Heart left ventricle (tissue), 16 donors: ENCODE data around the gene YIF1A. TPM values are rescaled to one million over a fixed set of nuclear protein-coding genes. Genes with fewer than 3 reads are reported as not detected.
"Not testable (repeated sequence)": the region's sequence is repeated elsewhere in the genome, so short reads cannot be mapped to it uniquely, and the experiment has no call there.

ENCODE experiments used
- ATAC-seq, 4 donors: fragments of 200-7000 bp; cut with Tn5 transposase; one replicate each; pipeline ENCODE4 v1.9.1; 2020 to 2022; ENCODE audit warnings: moderate library complexity in 4 of 4, mild to moderate bottlenecking in 3 of 4, moderate number of reproducible peaks in 1 of 4
- DNase-seq, 5 donors: peaks; one replicate each; pipeline ENCODE4 v3.0.0-alpha.2; 2020
- H3K27ac ChIP-seq, 12 donors: fragments of 200-600 bp; sonication (generic) in 4 of 12; one replicate each; pipeline versions ENCODE4 v1.5.0 to v1.8.0; 2016 to 2022; ENCODE audit warnings: mild to moderate bottlenecking in 2 of 12
- H3K27me3 ChIP-seq, 9 donors: fragments of 200-600 bp; sonication (generic) in 2 of 9; one replicate each; pipeline versions ENCODE4 v1.5.1 to v1.8.0; 2016 to 2022; ENCODE audit warnings: mild to moderate bottlenecking in 3 of 9
- H3K36me3 ChIP-seq, 9 donors: fragments of 200-600 bp; sonication (generic) in 2 of 9; one replicate each; pipeline versions ENCODE4 v1.5.0 to v1.8.0; 2018 to 2022; ENCODE audit warnings: mild to moderate bottlenecking in 2 of 9
- H3K4me1 ChIP-seq, 12 donors: fragments of 200-600 bp; sonication (generic) in 4 of 12; one replicate each; pipeline versions ENCODE4 v1.5.0 to v1.8.0; 2016 to 2022; ENCODE audit warnings: mild to moderate bottlenecking in 3 of 12
- H3K4me3 ChIP-seq, 12 donors: fragments of 200-600 bp; sonication (generic) in 4 of 12; one replicate each; pipeline versions ENCODE4 v1.5.0 to v1.8.0; 2017 to 2022; ENCODE audit warnings: mild to moderate bottlenecking in 9 of 12, moderate library complexity in 4 of 12
- H3K9me3 ChIP-seq, 12 donors: fragments of 200-600 bp; sonication (generic) in 4 of 12; one replicate each; pipeline versions ENCODE4 v1.5.0 to v1.8.0; 2016 to 2022; ENCODE audit warnings: mild to moderate bottlenecking in 1 of 12
- POLR2A ChIP-seq, 2 donors: fragments of 450-650 bp; IDR thresholded peaks; one replicate each; pipeline ENCODE4 v1.6.1; 2017; ENCODE audit warnings: antibody characterized with exemption in 2 of 2, mild to moderate bottlenecking in 2 of 2, moderate library complexity in 2 of 2
- WGBS, 4 donors: extraction: QIAGEN DNeasy Blood & Tissue Kit in 2 of 4; methylation state at CpG; one replicate each; pipeline versions ENCODE4 v1.1.5 to v1.1.7; 2013 to 2018; 5-methylcytosine and 5-hydroxymethylcytosine counted together
- intact Hi-C, 10 donors: fragments of 100-400 bp; cut with DNase I; formaldehyde crosslinking; loops; one replicate each; pipeline versions ENCODE4 v1.11.1 to v1.14.2; 2022
- polyA plus RNA-seq, 2 donors: library from polyadenylated mRNA; stranded (reverse); fragments of 200-250 nt; gene quantifications; one replicate each; pipeline ENCODE4 v1.2.3, GENCODE V29; 2013
- total RNA-seq, 9 donors: library from RNA; depleted of rRNA in 2 of 9; stranded (reverse); fragments of >200 nt in 2 of 9; fragmentation: NEBNext Ultra II Directional in 3 of 9; extraction: Animal tissue kit (Norgen Biotek cat#: 25700) in 3 of 9; gene quantifications; one replicate each; pipeline versions ENCODE4 v1.1.0 to v1.2.4, GENCODE V29; 2016 to 2023
- TF ChIP-seq, protein P1 (sequence below), 12 donors: fragments of 200-600 bp; sonication (generic) in 4 of 12; IDR thresholded peaks; one replicate each; pipeline versions ENCODE4 v1.5.0 to v1.8.0; 2018 to 2022; ENCODE audit warnings: antibody characterized with exemption in 12 of 12, mild to moderate bottlenecking in 5 of 12
- donor health status: ischemic (EF 13 %, LVEDD 7.1; RV severe dilation, severe dysfunction).
- donor health status: healthy with polysubstance abuse.
- donor health status: DM: no; HTN: yes; CAD: no.
- donor health status: DM: no; HTN: no; CAD: no.
- donor health status: ischemic (EF 25% LVEDD 6.9; RV normal size, moderate dysfunction).
- donor health status: ischemic (EF 25% LVEDD 5.7; RV mildly dilated, moderate dysfunction).
- donor health status: healthy.
- donor health status: DM: yes; HTN: yes; CAD: no.
- donor health status: ischemic (EF 35%, LVEDD 5.7; RV mildly dilated, moderate dysfunction).
- donor health status: nonischemic (EF 11% LVEDD 7.7; RV severe dilation, severe dysfunction).
- donor health status: DM: yes; HTN: yes; CAD: no.
- donor health status: PGD.
- donor health status: ischemic (EF 29% LVEDD 5.4; RV normal size, mild dysfunction).
- donor health status: nonischemic (EF 23%, LVEDD 6.1; RV moderate dilation, normal function).

The YIF1A gene
- total and polyA plus RNA-seq, 11 donors: 41.6 to 136 (median 65.3) TPM

DNA sequence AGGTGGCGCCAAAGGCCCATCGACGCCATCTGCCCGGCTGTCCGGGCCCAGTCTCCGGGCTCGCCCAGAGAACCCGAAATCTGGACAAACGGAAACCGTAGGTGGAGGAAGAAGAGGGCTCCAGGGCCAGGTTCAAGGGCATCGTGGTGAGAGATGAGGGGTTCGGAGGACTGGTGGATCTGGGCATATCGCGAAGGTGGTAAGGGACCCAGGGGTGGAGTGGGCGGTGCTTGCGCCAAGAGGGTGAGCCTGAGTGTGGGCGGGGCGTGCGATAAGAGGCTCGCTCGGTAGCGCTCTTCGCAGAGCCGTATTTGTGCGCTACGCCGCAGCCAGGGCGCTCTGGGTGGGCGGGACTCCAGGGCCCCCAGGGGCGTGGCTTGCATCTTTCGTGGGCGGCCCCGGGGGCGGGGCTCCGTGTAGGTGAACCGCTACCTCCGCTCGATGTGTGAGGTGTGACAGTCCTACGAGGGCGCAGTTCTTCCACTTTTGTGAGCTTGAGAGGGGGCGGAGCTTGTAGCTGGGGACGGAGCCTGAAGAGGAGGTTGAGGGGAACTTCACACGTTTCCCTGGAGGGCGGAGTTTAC, 23.1 kb upstream of the YIF1A start:
- peak overlapping the region; percentile 53 to 94 (median 84) for H3K27ac ChIP-seq
- TF ChIP-seq POLR2A (IDR thresholded peaks at IDR 0.05): peak in 1 of 2 donors; percentile 42
- TF ChIP-seq, protein P1, sequence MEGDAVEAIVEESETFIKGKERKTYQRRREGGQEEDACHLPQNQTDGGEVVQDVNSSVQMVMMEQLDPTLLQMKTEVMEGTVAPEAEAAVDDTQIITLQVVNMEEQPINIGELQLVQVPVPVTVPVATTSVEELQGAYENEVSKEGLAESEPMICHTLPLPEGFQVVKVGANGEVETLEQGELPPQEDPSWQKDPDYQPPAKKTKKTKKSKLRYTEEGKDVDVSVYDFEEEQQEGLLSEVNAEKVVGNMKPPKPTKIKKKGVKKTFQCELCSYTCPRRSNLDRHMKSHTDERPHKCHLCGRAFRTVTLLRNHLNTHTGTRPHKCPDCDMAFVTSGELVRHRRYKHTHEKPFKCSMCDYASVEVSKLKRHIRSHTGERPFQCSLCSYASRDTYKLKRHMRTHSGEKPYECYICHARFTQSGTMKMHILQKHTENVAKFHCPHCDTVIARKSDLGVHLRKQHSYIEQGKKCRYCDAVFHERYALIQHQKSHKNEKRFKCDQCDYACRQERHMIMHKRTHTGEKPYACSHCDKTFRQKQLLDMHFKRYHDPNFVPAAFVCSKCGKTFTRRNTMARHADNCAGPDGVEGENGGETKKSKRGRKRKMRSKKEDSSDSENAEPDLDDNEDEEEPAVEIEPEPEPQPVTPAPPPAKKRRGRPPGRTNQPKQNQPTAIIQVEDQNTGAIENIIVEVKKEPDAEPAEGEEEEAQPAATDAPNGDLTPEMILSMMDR (IDR thresholded peaks at IDR 0.05): peak in 11 of 12 donors; percentile 9 to 98 (median 87)
- H3K4me1 ChIP-seq: peaks cover 0 to 37% (median 18%) of the 10 kb centered on the region in 12 donors
- intact Hi-C loops: loop anchor here in 9 of 10 donors (1.0 to 5.0 kb wide), 7 partner anchors 15 to 365 kb away; partner anchors contain the start of genes B4GAT1 (in 3 of the 9), BRMS1 (in 3 of the 9) and RBM4B (in 1 of the 9)
- peak overlapping the region; percentile 18 to 66 (median 62) for H3K4me3 ChIP-seq
- 0 to 2% (median 0%) methylated on average over 29 to 44 of the region's 44 CpGs for WGBS, 4 donors
- peak; percentile 92 to 96 (median 93) for DNase-seq
- H3K36me3 ChIP-seq: no peaks in the 10 kb centered on the region
- no peaks in the 10 kb centered on the region for H3K9me3 ChIP-seq
- no peaks in the 10 kb centered on the region for H3K27me3 ChIP-seq
- ATAC-seq: peak; percentile 80 to 87 (median 82)

DNA sequence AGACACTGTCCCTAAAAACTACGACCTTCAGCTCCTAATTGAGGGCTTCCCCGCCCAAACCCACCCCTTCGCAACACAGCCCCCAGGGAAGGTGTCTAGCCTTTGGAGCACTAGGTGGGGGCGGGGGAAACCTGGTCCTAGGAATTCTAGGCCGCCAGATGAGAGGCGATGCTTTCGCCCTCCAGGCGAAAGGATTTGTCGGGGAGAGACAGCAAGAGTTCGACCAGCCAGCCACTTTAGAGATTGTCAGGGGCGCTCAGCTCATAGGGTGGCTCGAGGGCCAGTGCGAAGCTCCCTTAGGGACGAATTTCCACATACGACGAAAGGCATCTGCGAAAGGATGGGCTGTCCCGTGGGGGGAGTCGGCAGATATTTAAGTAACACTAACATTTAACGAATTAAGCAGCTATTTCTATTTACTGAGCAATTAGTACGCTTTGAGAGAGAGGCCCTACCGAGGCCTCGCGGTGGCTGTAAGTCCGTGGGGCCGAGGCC, 22.6 kb upstream of the YIF1A start:
- H3K4me3 ChIP-seq: peak overlapping the region in 11 of 12 donors; percentile 18 to 66 (median 62)
- no peaks in the 10 kb centered on the region for H3K27me3 ChIP-seq
- 23 to 24% (median 23%) methylated on average over 24 to 26 of the region's 26 CpGs for WGBS, 4 donors
- no peak for ATAC-seq
- peak in 1 of 5 donors; percentile 36 for DNase-seq
- H3K27ac ChIP-seq: peak overlapping the region; percentile 25 to 94 (median 84)
- no peaks in the 10 kb centered on the region for H3K36me3 ChIP-seq
- peaks cover 0 to 31% (median 14%) of the 10 kb centered on the region in 12 donors for H3K4me1 ChIP-seq
- TF ChIP-seq POLR2A (IDR thresholded peaks at IDR 0.05): no peak
- TF ChIP-seq, protein P1 (IDR thresholded peaks at IDR 0.05): peak in 5 of 12 donors; percentile 87 to 99 (median 90)
- intact Hi-C loops: loop anchor here in 9 of 10 donors (1.0 to 5.0 kb wide), 5 partner anchors 17 to 366 kb away; partner anchors contain the start of genes B4GAT1 (in 3 of the 9), BRMS1 (in 3 of the 9) and RBM4B (in 1 of the 9)
- H3K9me3 ChIP-seq: no peaks in the 10 kb centered on the region

DNA sequence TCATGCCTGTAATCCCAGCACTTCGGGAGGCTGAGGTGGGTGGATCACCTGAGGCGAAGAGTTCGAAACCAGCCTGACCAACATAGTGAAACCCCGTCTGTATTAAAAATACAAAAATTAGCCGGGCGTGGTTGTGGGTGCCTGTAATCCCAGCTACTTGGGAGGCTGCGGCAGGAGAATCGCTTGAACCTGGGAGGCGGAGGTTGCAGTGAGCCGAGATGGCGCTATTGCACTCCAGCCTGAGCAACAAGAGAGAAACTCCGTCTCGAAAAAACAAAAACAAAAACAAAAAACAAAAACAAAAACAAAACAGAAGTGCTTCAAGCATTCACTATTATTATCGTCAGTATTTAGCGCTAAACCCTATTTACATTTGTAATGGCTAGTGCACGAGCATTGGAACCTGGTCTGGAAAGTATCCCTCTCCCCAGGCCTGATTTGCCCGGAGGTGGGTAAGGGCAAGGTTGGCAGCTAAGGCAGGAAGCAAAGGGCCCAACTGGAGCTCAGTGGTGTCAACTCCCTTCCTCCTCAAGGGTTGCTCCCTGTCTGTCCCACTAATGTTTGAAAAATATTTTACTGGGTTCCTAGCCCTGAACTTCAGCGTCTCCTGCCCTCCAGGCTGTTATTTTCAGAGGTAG, 22.0 kb upstream of the YIF1A start:
- intact Hi-C loops: loop anchor here in 9 of 10 donors (1.0 to 5.0 kb wide), 5 partner anchors 18 to 366 kb away; partner anchors contain the start of genes B4GAT1 (in 3 of the 9), BRMS1 (in 3 of the 9) and RBM4B (in 1 of the 9)
- not testable (repeated sequence) for DNase-seq, H3K4me3 ChIP-seq, H3K9me3 ChIP-seq, H3K27me3 ChIP-seq, H3K36me3 ChIP-seq, ATAC-seq
- H3K4me1 ChIP-seq: peaks cover 0 to 26% (median 9%) of the 10 kb centered on the region in 12 donors
- WGBS, 4 donors: 82 to 85% (median 83%) methylated on average over 18 of the region's 18 CpGs
- peak overlapping the region in 1 of 12 donors; percentile 94 for H3K27ac ChIP-seq

DNA sequence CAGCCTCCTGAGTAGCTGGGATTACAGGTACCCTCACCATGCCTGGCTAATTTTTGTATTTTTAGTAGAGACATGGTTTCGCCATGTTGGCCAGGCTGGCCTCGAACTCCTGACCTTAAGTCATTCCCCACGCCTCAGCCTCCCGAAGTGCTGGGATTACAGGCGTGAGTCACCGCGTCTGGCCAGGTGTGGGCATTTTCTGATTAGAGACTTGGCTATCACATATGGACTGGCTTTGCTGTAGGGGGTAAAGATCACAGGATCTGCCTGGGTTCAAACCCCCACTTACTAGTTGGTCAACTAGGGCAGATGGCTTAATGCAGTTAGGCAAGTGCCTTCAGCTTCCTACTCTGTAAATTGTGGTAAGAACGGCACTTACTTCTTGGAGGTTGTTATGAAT, 21.4 kb upstream of the YIF1A start:
- intact Hi-C loops: loop anchor here in 8 of 10 donors (2.0 to 5.0 kb wide), 4 partner anchors 18 to 367 kb away; partner anchors contain the start of genes B4GAT1 (in 3 of the 8), BRMS1 (in 3 of the 8) and RBM4B (in 1 of the 8)

More for the DNA sequence above, 21.4 kb upstream of the YIF1A start:
- Histone ChIP-seq H3K9me3 (no peaks in the 10 kb centered on the region), H3K27me3 (no peaks in the 10 kb centered on the region), H3K4me3 (no peak overlapping the region), H3K4me1 (peaks cover 0 to 24% (median 9%) of the 10 kb centered on the region in 12 donors), H3K27ac (no peak overlapping the region), H3K36me3 (no peaks in the 10 kb centered on the region)
- DNase-seq (no peak), ATAC-seq (no peak)
- no peak for TF ChIP-seq POLR2A (IDR thresholded peaks at IDR 0.05)
- TF ChIP-seq, protein P1 (IDR thresholded peaks at IDR 0.05): no peak
- 71 to 84% (median 83%) methylated on average over 8 of the region's 8 CpGs for WGBS, 4 donors
